ENCODE data around the gene CNTN5. TPM values are rescaled to one million over a fixed set of nuclear protein-coding genes. Genes with fewer than 3 reads are reported as not detected.
A peak's percentile ranks its signal among the peaks of the same experiment; 100 is the strongest.

CNTN5 gene
- total RNA-seq, 1 experiment from 2014 or later: 1.5 TPM

DNA sequence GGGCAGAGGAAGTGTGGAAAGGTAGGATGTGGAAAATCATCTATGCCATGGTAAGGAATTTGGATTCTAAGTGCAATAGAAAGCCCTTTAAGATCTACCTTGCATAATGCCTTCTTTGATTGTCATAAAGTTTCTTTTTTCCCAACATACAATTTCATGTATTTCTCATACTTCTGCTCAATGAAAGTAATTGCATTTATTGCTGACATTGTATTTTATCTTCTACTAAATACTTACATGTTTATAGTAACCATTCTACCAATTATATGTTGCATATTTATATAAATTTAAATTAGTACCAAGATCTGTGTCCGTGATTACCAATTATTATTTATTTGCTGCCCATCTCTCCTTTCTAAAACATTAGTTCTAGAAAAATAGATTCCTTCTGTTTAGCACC is 114.8 kb downstream of the CNTN5 start:
- Histone ChIP-seq H3K36me3 (no peaks in the 10 kb centered on the region), H3K27me3 (no peaks in the 10 kb centered on the region), H3K9me3 (no peaks in the 10 kb centered on the region), H3K4me3 (no peak overlapping the region)
- DNase-seq: no peak

DNA sequence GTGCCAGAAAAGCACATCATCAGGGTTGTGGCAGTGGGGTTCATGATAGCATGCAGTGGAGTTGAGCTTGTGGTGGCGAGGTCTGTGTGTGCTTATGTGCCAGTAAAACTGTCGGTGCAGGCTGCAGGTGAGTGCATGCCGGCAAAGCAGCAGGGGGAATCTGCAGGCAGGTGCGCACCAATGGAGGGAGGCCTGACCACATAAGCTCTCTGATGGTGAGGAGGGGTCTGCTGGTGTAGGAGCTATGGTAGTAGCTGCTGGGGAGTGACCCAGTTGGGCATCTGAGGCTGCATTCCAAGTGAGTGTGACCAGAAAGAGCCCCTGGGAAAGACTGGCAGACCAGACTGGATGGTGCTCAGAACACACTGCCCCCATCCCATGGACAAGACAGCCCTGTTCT is 121.5 kb downstream of the CNTN5 start:
- DNase-seq: no peak
- Histone ChIP-seq H3K9me3 (no peaks in the 10 kb centered on the region), H3K4me3 (no peak overlapping the region), H3K36me3 (no peaks in the 10 kb centered on the region), H3K27me3 (no peaks in the 10 kb centered on the region)

DNA sequence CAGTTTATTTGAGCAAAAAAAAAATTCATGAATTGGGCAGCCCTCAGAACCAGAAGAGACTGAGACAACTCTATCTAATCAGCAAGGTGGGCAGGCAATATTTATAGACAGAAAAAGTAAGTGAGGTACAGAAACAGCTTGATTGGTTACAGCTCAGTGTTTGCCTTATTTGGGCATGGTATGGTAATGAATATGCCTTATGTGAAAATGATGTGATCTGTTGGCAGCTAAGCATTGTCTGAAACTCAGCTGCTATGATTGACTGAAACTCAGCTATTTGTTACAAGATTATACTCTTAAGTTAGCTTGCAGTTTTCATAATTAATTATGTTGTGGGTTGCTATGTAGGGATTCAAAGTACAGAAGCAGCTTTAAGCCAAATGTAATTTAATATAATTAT is 127.6 kb downstream of the CNTN5 start:
- Histone ChIP-seq H3K36me3 (no peaks in the 10 kb centered on the region), H3K27me3 (no peaks in the 10 kb centered on the region), H3K9me3 (0 out of 2 replicates have a peak, but pooled peaks cover 2% of the 10 kb centered on the region), H3K4me3 (no peak overlapping the region)
- no peak for DNase-seq

DNA sequence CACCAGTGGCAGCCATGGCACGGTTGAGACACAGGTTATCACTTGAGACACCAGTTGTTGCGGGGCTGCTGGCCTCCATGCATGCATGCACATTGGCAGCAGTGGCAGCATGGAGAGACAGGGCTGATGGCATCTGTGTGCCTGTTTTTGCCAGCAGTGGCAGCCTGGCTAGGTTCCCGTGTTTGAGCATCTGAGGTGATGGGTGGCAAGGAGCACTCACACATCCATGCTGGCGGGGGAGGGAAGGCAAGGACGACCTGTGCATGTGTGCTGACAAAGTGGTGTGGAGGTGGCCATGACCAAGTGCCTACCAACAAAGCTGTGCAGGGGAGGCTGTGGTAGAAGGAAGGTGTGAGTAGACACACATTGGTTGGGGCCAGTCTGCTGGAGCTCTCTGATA is 133.5 kb downstream of the CNTN5 start:
- no peaks in the 10 kb centered on the region for H3K36me3 ChIP-seq
- H3K4me3 ChIP-seq: no peak overlapping the region
- 0 out of 2 replicates have a peak, but pooled peaks cover 2% of the 10 kb centered on the region for H3K9me3 ChIP-seq
- H3K27me3 ChIP-seq: no peaks in the 10 kb centered on the region
- DNase-seq: no peak

DNA sequence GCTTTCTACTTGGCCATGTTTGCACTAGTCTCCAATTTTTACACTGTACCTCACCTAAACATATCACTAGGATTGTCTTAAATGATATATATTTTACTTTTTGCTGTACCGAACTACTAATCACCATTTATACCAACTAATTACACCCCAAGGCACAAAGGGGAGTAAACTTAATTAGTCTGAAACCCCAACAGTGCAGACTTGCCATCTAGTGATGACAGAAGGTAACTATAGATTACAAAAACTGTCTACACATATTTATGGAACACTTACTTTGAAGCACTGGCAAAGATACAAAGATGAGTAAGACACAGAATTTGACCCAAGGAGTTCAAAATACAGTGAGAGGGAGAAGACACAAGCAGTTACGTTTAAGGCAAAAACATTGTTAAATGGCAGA is 139.7 kb downstream of the CNTN5 start:
- Histone ChIP-seq H3K27me3 (no peaks in the 10 kb centered on the region), H3K4me3 (no peak overlapping the region), H3K9me3 (no peaks in the 10 kb centered on the region), H3K36me3 (no peaks in the 10 kb centered on the region)
- DNase-seq: no peak

DNA sequence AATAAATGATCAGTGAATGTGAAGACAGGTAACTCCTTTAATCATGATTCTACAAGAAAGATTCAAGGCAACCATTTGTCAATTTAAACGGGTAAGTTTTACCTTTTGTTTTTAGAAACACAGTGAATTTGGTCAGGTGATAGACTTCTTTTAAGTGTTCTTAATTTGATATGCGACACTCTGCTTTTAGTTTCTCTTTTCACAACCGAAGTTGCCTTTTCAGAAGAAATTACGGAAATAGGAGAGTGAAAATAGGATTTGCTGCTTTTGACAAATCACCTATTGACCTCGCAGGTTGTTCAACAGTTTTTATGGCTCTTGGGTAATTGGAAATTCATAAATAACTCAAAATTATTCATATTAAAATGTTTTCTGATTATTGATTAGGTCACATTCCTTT is 142.1 kb downstream of the CNTN5 start:
- Histone ChIP-seq H3K36me3 (no peaks in the 10 kb centered on the region), H3K9me3 (no peaks in the 10 kb centered on the region), H3K4me3 (no peak overlapping the region), H3K27me3 (no peaks in the 10 kb centered on the region)
- DNase-seq: no peak

DNA sequence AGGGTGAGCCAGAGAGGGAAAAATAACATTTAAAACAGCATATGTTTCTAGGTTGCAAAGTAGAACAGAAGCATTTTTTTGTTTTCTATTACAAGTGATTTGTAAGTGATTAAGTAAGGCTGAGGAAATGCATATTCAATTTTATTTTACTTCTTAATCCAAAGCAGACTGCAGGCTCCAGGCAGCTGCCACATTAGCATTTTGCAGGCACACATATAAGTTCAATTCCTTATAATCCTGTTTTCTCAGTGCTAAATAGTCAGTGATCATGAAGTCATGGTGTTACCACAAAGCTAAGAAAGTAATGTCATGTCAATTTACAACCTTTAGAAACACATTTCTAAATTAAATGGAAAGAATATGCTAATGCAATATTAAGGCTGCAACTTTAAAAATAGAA is 149.8 kb downstream of the CNTN5 start:
- Histone ChIP-seq H3K27me3 (no peaks in the 10 kb centered on the region), H3K4me3 (no peak overlapping the region), H3K9me3 (no peaks in the 10 kb centered on the region), H3K36me3 (no peaks in the 10 kb centered on the region)
- no peak for DNase-seq

DNA sequence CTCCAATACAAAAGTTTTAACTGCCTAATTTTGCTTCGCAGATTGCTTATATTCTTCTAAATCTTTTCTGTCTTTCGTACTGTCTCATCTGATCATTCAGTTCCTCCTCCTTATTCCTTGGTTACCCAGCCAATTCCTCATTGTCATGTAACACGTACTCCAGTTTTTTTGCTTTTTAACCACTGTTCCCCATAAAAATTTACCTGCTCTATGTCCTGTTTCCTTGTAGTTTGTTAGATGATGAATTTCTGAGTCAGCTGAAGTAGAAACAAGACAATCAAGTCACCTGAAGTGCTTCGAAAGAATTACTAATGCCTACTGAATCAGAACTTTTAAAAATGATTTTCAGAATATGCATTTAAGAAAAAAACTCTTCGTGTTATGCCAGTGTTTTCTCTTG is 150.6 kb downstream of the CNTN5 start:
- H3K4me3 ChIP-seq: no peak overlapping the region
- no peak for DNase-seq
- H3K9me3 ChIP-seq: no peaks in the 10 kb centered on the region
- no peaks in the 10 kb centered on the region for H3K27me3 ChIP-seq
- H3K36me3 ChIP-seq: no peaks in the 10 kb centered on the region

DNA sequence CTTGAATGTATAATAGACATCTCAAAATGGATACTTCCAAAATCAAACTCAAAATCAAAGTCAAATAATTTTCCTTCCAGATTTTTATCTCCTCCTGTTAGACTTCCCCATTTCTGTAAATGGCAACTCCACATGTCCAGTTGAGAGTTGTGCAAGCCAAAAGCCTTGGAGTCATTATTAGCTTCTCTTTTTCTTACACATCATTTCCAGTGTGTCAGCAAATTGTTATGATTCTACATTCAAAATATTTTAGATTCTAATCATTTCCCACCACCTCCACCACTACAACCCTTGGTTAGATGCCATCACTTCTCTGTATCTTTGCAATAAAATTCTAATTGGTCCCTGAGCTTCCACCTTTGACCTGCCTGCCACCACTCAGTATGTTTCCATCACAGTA is 155.7 kb downstream of the CNTN5 start:
- no peaks in the 10 kb centered on the region for H3K9me3 ChIP-seq

DNA sequence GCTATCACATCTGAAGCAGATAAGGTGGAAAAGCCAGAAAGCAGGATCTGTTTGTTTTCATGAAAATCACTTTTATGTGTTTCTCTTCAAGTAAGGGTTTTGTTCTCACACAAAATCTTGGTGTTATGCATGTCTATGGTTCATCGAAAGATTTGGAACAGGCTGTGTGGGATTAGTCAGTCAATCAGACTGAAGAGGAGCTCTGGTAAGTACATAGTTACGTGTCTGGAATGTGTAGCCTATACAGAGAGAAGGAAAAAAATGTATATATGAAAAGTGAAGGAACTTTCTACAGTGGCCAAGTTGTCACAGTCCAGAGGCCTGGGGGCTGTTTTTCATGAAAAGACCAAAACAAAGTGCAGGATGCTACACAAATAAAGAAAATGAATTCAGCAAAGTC is 156.7 kb downstream of the CNTN5 start:
- Histone ChIP-seq H3K9me3 (no peaks in the 10 kb centered on the region), H3K4me3 (no peak overlapping the region), H3K27me3 (no peaks in the 10 kb centered on the region)

More for the DNA sequence above, 155.7 kb downstream of the CNTN5 start:
- no peak overlapping the region for H3K4me3 ChIP-seq
- H3K36me3 ChIP-seq: no peaks in the 10 kb centered on the region
- no peaks in the 10 kb centered on the region for H3K27me3 ChIP-seq
- no peak for DNase-seq

DNA sequence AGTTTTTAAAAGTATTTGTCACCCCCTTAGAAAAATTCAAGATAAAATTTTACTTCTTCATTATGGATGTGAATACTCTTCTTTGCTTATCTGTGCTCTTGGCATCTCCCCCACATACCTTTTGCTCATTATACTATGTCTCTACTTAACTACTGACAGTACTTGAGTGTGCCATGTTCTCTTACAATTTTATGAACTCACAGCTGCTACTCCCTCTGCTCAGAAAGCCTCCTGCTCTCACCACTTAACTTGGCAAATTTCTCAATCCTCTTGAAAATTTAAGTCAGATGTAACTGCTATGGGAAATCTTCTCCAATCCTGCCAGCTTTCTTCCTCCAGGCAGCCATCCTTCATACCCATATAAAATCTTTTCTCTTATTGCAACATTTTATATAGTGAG is 163.4 kb downstream of the CNTN5 start:
- Histone ChIP-seq H3K9me3 (no peaks in the 10 kb centered on the region), H3K36me3 (no peaks in the 10 kb centered on the region), H3K4me3 (no peak overlapping the region), H3K27me3 (no peaks in the 10 kb centered on the region)
- no peak for DNase-seq

More for the DNA sequence above, 156.7 kb downstream of the CNTN5 start:
- no peaks in the 10 kb centered on the region for H3K36me3 ChIP-seq
- DNase-seq: no peak

DNA sequence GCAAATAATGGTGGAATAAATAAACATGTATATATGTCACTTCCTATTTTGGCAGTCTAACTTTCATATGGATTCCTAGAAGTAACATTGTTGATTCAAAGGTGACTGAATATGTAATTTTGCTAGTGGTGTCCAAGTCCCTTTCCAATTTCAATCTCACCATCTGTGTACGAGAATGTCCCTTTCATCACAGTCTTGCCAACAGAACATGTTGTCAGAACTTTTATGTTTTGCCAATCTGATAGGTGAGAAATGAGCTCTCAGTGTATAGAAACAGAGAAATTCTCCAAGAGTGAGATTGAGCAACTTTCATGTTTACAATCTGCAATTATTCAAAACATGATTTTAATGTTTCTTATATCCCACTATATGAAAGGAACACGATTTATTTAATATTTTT is 167.5 kb downstream of the CNTN5 start:
- no peak for DNase-seq
- Histone ChIP-seq H3K4me3 (no peak overlapping the region), H3K9me3 (no peaks in the 10 kb centered on the region), H3K36me3 (no peaks in the 10 kb centered on the region), H3K27me3 (no peaks in the 10 kb centered on the region)

DNA sequence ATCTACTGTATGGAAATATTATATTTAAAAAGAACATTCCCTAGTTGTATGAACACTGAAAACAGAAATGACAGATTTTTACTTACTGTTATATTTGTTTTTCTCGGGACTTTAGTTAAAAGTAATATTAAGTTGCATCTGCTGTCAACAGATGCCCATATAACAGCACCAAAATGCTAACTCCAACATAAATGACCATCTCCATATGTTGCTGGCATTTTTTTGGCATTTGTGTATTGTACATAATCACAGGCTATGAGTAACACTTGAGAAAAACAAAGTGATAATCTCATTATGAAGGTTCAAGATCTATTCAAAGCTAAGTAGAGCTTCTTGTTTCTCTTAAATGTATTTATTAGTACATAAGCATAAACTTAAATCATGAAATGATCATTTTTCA is 172.0 kb downstream of the CNTN5 start:
- Histone ChIP-seq H3K27me3 (no peaks in the 10 kb centered on the region), H3K36me3 (no peaks in the 10 kb centered on the region), H3K9me3 (no peaks in the 10 kb centered on the region), H3K4me3 (no peak overlapping the region)
- no peak for DNase-seq

DNA sequence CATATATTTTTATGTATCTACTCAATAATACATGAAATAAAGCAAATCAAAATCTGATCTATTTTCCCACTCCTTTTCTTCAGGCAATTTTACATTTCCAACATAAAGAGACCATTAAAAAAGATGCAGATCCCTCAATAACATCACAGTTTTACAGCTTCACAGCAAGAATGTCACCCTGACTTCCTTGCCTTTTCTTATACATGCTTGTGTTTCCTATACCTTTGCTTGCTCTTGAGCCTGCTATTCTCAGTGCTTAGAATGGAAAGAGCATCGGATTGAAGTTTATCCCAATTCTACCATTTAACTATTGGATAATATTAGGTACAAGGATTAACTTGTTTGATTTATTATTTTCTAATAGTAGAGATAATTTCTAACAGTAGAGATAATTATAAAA is 176.7 kb downstream of the CNTN5 start:
- Histone ChIP-seq H3K27me3 (no peaks in the 10 kb centered on the region), H3K4me3 (no peak overlapping the region), H3K9me3 (no peaks in the 10 kb centered on the region), H3K36me3 (no peaks in the 10 kb centered on the region)
- DNase-seq: no peak

DNA sequence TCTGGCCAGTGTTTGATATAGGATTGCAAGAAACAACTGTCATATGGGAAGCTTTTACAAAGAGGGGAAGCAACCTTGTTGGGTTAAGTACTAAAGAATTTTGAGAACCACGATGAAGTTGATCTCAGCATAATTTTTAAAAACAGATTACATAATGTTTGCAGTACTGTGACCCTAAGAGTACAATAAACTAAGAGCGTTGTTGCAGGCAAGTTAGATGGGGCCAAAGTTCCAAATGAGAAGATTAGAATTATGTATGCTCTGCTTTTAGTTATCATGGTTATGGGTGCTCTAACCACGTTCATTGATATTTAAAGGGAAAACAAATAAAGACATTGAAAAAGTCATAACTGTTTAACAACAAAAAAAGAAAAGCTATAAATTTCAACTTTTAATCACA is 177.5 kb downstream of the CNTN5 start:
- no peaks in the 10 kb centered on the region for H3K36me3 ChIP-seq
- DNase-seq: no peak
- H3K27me3 ChIP-seq: no peaks in the 10 kb centered on the region
- H3K4me3 ChIP-seq: no peak overlapping the region
- no peaks in the 10 kb centered on the region for H3K9me3 ChIP-seq

DNA sequence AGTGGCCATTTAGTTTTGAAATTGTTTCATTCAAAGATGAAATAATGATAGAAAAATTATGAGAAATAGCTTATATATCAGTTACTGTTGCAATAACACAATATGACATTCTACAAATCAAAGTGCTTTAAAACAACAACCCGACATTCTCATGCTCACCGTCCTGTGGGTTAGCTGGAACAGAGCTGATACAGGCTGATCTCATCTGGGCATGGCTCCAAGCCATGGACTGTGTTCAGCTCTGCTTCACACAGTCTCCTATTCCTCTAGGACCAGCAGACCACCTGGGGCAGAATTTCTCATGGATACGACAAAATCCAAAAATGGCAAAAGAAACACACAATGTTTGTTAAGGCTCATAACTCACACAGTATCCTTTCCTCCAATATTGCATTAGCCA is 178.6 kb downstream of the CNTN5 start:
- H3K27me3 ChIP-seq: no peaks in the 10 kb centered on the region
- peak; percentile 54 for DNase-seq
- no peak overlapping the region for H3K4me3 ChIP-seq
- no peaks in the 10 kb centered on the region for H3K9me3 ChIP-seq
- H3K36me3 ChIP-seq: no peaks in the 10 kb centered on the region

DNA sequence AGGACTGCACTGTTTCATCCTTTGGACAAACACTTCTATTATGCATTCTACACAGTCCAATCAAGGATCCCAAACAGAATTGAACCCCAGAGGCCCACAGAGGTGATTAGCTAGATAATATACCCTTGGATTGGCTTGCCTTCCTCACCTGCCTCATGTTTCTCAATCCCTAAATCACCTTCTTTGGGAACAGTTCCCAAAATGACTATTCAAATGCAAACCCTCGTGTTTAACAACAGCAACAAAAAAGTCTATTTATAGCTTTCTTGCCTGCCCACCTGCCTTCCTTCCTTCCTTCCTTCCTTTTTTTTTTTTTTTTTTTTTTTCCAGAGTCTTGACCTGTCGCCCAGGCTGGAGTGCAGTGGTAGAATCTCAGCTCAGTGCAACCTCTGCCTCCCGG is 180.0 kb downstream of the CNTN5 start:
- Histone ChIP-seq H3K27me3 (no peaks in the 10 kb centered on the region), H3K36me3 (no peaks in the 10 kb centered on the region), H3K4me3 (no peak overlapping the region), H3K9me3 (no peaks in the 10 kb centered on the region)
- DNase-seq: no peak

DNA sequence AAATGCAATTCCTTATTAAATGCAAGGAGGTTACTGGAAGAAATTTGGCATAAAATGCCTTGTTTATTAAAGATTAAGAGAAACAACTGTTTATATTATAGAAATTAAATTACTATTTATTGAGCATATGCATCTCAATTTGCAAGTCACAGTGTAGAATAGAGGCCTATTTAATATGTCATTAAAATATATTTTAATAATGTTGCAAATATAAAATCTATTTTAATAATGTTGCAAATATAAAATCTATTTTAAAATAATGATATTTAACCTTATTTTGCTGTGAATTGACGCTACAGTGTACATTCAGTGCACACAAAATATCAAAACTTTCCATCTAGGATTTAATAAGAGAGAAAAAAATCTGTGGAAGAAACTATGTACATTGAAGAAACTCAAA is 188.1 kb downstream of the CNTN5 start:
- Histone ChIP-seq H3K9me3 (no peaks in the 10 kb centered on the region), H3K36me3 (no peaks in the 10 kb centered on the region), H3K27me3 (no peaks in the 10 kb centered on the region), H3K4me3 (no peak overlapping the region)
- DNase-seq: no peak

DNA sequence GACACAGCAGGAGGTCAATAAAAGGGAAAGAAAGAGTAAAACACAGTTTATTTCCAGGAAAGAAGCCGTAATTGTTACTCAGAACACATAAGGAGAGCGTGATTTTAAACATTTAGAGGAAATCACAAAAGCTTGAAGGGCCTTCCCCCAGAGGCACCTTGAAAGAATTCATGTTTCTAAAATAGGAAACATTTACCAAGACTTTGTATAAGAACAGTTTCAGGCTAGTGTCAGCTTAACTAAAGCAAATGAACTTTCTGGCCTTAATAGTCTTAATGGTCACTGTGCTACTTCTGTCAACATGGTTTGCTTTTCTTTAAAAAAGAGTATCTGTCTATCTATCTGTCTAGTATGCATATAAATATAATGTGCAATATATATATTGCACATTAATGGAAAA is 208.8 kb downstream of the CNTN5 start:
- no peak overlapping the region for H3K4me3 ChIP-seq
- no peaks in the 10 kb centered on the region for H3K36me3 ChIP-seq
- H3K9me3 ChIP-seq: no peaks in the 10 kb centered on the region
- DNase-seq: no peak
- H3K27me3 ChIP-seq: no peaks in the 10 kb centered on the region

Measured in MG63 (cell line).